ENCODE results near the gene NUMB. TPM values are rescaled to one million over a fixed set of nuclear protein-coding genes. Genes with fewer than 3 reads are reported as not detected.

NUMB gene
- total and polyA plus RNA-seq, 2 donors (not counting 3 experiments of a cell fraction or from before 2014, with no cell fraction given): 128 to 164 TPM

DNA sequence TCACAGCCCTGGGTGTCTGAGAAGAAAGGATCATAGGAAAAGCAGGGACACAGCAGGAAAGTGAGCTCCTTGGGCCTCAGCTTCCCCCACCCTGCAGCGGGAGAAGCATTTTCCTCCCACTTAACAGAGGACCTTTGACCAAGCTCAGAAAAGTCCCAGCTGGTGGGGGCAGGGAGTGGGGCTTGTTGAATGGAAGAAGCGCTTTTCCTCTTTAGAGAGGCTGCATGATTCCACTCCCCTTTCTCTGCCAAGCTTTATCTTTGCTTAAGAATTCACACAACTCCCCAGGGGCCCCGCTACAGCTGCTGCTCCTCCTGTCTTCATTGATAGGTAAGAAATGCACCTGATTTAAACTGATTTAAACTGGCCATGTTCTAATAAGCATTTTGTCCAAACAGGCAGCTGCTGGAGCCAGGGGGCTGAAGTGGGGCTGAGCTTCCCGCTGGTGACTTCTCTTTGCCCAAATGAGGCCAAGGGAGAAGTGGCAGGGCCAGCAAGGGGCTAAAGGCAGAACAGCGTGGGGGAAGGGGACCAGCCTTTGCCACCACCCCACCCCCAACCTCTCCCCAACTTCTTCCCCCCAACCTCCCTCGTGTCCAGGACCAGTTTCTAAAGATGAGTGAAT, 222.7 kb downstream of the NUMB start:
- Histone ChIP-seq H3K9me3 (replicated peaks; ENCODE audit: control insufficient read depth, insufficient read depth, low read length) (no peaks in the 10 kb centered on the region), H3K4me2 (ENCODE audit: insufficient read depth, low read length) (no peak overlapping the region), H4K20me1 (replicated peaks; ENCODE audit: control insufficient read depth, extremely low read depth, insufficient read depth, low read length) (no peaks in the 10 kb centered on the region), H3K27me3 (ENCODE audit: control insufficient read depth in 2 of 2, insufficient read depth in 2 of 2, low read length in 2 of 2) (peaks cover 5 to 6% of the 10 kb centered on the region in 2 experiments), H3K27ac (ENCODE audit: insufficient read depth, low read depth, low read length) (no peak overlapping the region), H3K9me1 (replicated peaks; ENCODE audit: control insufficient read depth, extremely low read depth, insufficient read depth, low read length) (no peaks in the 10 kb centered on the region), H2AFZ (ENCODE audit: low read depth, low read length) (no peak overlapping the region), H3K36me3 (ENCODE audit: control insufficient read depth in 2 of 2, extremely low read depth in 1 of 2, insufficient read depth in 2 of 2, low read length in 2 of 2) (no peaks in the 10 kb centered on the region), H3K79me2 (ENCODE audit: control insufficient read depth, insufficient read depth, low read length) (no peaks in the 10 kb centered on the region), H3K4me1 (ENCODE audit: control insufficient read depth, extremely low read depth, insufficient read depth, low read length) (peaks cover 36% of the 10 kb centered on the region), H3K9ac (replicated peaks; ENCODE audit: extremely low read depth, insufficient read depth, low read length) (no peak overlapping the region), H3K4me3 (replicated peaks in 1 of 3; ENCODE audit: insufficient read depth in 1 of 3, low read depth in 1 of 3, low read length in 3 of 3) (no peak overlapping the region)
- FAIRE-seq (no peak), DNase-seq (ENCODE audit: low read depth, low spot score) (no peak)
- TF ChIP-seq EZH2 (IDR thresholded peaks at IDR 0.05; ENCODE audit: borderline replicate concordance, low read depth, low read length, severe bottlenecking) (no peak), POLR2A (IDR thresholded peaks at IDR 0.05; ENCODE audit: low read depth, low read length) (no peak), MYC (IDR thresholded peaks at IDR 0.05; ENCODE audit: low read depth, low read length) (no peak), GATA2 (IDR thresholded peaks at IDR 0.05; ENCODE audit: insufficient read depth, insufficient read length, low read depth, low read length) (no peak), FOS (IDR thresholded peaks at IDR 0.05; ENCODE audit: borderline replicate concordance, insufficient read depth, low read length) (no peak)
- TF ChIP-seq, protein P1, sequence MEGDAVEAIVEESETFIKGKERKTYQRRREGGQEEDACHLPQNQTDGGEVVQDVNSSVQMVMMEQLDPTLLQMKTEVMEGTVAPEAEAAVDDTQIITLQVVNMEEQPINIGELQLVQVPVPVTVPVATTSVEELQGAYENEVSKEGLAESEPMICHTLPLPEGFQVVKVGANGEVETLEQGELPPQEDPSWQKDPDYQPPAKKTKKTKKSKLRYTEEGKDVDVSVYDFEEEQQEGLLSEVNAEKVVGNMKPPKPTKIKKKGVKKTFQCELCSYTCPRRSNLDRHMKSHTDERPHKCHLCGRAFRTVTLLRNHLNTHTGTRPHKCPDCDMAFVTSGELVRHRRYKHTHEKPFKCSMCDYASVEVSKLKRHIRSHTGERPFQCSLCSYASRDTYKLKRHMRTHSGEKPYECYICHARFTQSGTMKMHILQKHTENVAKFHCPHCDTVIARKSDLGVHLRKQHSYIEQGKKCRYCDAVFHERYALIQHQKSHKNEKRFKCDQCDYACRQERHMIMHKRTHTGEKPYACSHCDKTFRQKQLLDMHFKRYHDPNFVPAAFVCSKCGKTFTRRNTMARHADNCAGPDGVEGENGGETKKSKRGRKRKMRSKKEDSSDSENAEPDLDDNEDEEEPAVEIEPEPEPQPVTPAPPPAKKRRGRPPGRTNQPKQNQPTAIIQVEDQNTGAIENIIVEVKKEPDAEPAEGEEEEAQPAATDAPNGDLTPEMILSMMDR (IDR thresholded peaks at IDR 0.05; ENCODE audit: extremely low read depth in 1 of 2, insufficient read depth in 1 of 2, low read depth in 1 of 2, low read length in 2 of 2): no peak
- dilution Hi-C loops (cut with MboI; ENCODE audit: extremely low pct_ligation_motif_present, low sequenced_read_pairs): no loop called here
- CTCF ChIA-PET: interaction anchor here (0.8 to 1.2 kb wide), 2 partner anchors 20 to 35 kb away, joined by 4 read pairs; no protein-coding TSS in a partner anchor
- POLR2A ChIA-PET: no interaction called here
- BruUV-seq (replicated peaks): no TSS peak
- intact Hi-C loops (cut with micrococcal nuclease): no loop called here

All from endothelial cell of umbilical vein (primary cell).